ENCODE results near the gene TCF12.
"Not testable (repeated sequence)": the region's sequence is repeated elsewhere in the genome, so short reads cannot be mapped to it uniquely, and the experiment has no call there.

TCF12 gene

GRCh38 chr15:56942118-56942517, 23.7 kb downstream of the TCF12 start:
- Histone ChIP-seq H3K27me3 (ENCODE audit: control insufficient read depth, insufficient read depth, low read length, poor library complexity, severe bottlenecking) (no peaks in the 10 kb centered on the region), H3K4me3 (ENCODE audit: insufficient read depth, low read depth, low read length) (no peak overlapping the region), H3K4me1 (ENCODE audit: control insufficient read depth, insufficient read depth, low read length) (no peaks in the 10 kb centered on the region), H3K36me3 (ENCODE audit: control insufficient read depth, insufficient read depth, low read length) (peaks cover 9% of the 10 kb centered on the region), H3K27ac (ENCODE audit: insufficient read depth, low read depth, low read length, poor library complexity, severe bottlenecking) (no peak overlapping the region), H3K9me3 (ENCODE audit: control insufficient read depth, low read length) (no peaks in the 10 kb centered on the region)

- Histone ChIP-seq H3K4me1 (ENCODE audit: control insufficient read depth, insufficient read depth, low read length) (no peaks in the 10 kb centered on the region), H3K9me3 (ENCODE audit: control insufficient read depth, low read length) (no peaks in the 10 kb centered on the region), H3K4me3 (ENCODE audit: insufficient read depth, low read depth, low read length) (no peak overlapping the region), H3K36me3 (ENCODE audit: control insufficient read depth, insufficient read depth, low read length) (peaks cover 9% of the 10 kb centered on the region), H3K27ac (ENCODE audit: insufficient read depth, low read depth, low read length, poor library complexity, severe bottlenecking) (no peak overlapping the region), H3K27me3 (ENCODE audit: control insufficient read depth, insufficient read depth, low read length, poor library complexity, severe bottlenecking) (no peaks in the 10 kb centered on the region)
- WGBS, 2 experiments: no CpG with 5 or more reads among the region's 1 CpG
Observed at GRCh38 chr15:56943403-56943802, 25.0 kb downstream of the TCF12 start.

GRCh38 chr15:56944485-56944884, 26.0 kb downstream of the TCF12 start:
- Histone ChIP-seq H3K4me1 (ENCODE audit: control insufficient read depth, insufficient read depth, low read length) (no peaks in the 10 kb centered on the region), H3K9me3 (ENCODE audit: control insufficient read depth, low read length) (no peaks in the 10 kb centered on the region), H3K27ac (ENCODE audit: insufficient read depth, low read depth, low read length, poor library complexity, severe bottlenecking) (no peak overlapping the region), H3K36me3 (ENCODE audit: control insufficient read depth, insufficient read depth, low read length) (peaks cover 9% of the 10 kb centered on the region), H3K4me3 (ENCODE audit: insufficient read depth, low read depth, low read length) (no peak overlapping the region), H3K27me3 (ENCODE audit: control insufficient read depth, insufficient read depth, low read length, poor library complexity, severe bottlenecking) (no peaks in the 10 kb centered on the region)
- 100% methylated on average over 1 of the region's 1 CpG for WGBS, 2 experiments

GRCh38 chr15:56946150-56946549, 27.7 kb downstream of the TCF12 start:
- Histone ChIP-seq H3K4me3 (ENCODE audit: insufficient read depth, low read depth, low read length) (no peak overlapping the region), H3K4me1 (ENCODE audit: control insufficient read depth, insufficient read depth, low read length) (no peaks in the 10 kb centered on the region), H3K27ac (ENCODE audit: insufficient read depth, low read depth, low read length, poor library complexity, severe bottlenecking) (no peak overlapping the region), H3K9me3 (ENCODE audit: control insufficient read depth, low read length) (no peaks in the 10 kb centered on the region), H3K36me3 (ENCODE audit: control insufficient read depth, insufficient read depth, low read length) (peaks cover 9% of the 10 kb centered on the region), H3K27me3 (ENCODE audit: control insufficient read depth, insufficient read depth, low read length, poor library complexity, severe bottlenecking) (no peaks in the 10 kb centered on the region)
- WGBS, 2 experiments: 95 to 99% methylated on average over 3 of the region's 3 CpGs

GRCh38 chr15:56948000-56948763, 29.7 kb downstream of the TCF12 start:
- WGBS, 2 experiments: 97 to 98% methylated on average over 6 of the region's 6 CpGs
- Histone ChIP-seq H3K4me3 (ENCODE audit: insufficient read depth, low read depth, low read length) (no peak overlapping the region), H3K27me3 (ENCODE audit: control insufficient read depth, insufficient read depth, low read length, poor library complexity, severe bottlenecking) (no peaks in the 10 kb centered on the region), H3K4me1 (ENCODE audit: control insufficient read depth, insufficient read depth, low read length) (no peaks in the 10 kb centered on the region), H3K36me3 (ENCODE audit: control insufficient read depth, insufficient read depth, low read length) (peaks cover 9% of the 10 kb centered on the region), H3K9me3 (ENCODE audit: control insufficient read depth, low read length) (peaks cover 2% of the 10 kb centered on the region), H3K27ac (ENCODE audit: insufficient read depth, low read depth, low read length, poor library complexity, severe bottlenecking) (no peak overlapping the region)

GRCh38 chr15:56948764-56949101, 30.3 kb downstream of the TCF12 start:
- H3K9me3 ChIP-seq (ENCODE audit: control insufficient read depth, low read length): peaks cover 2% of the 10 kb centered on the region
- no peak overlapping the region for H3K27ac ChIP-seq (ENCODE audit: insufficient read depth, low read depth, low read length, poor library complexity, severe bottlenecking)
- no peaks in the 10 kb centered on the region for H3K27me3 ChIP-seq (ENCODE audit: control insufficient read depth, insufficient read depth, low read length, poor library complexity, severe bottlenecking)
- H3K4me3 ChIP-seq (ENCODE audit: insufficient read depth, low read depth, low read length): no peak overlapping the region
- H3K4me1 ChIP-seq (ENCODE audit: control insufficient read depth, insufficient read depth, low read length): no peaks in the 10 kb centered on the region
- WGBS, 2 experiments: 78 to 97% methylated on average over 1 of the region's 1 CpG
- H3K36me3 ChIP-seq (ENCODE audit: control insufficient read depth, insufficient read depth, low read length): peaks cover 9% of the 10 kb centered on the region

- H3K36me3 ChIP-seq (ENCODE audit: control insufficient read depth, insufficient read depth, low read length): peaks cover under 1% of the 10 kb centered on the region
- H3K27ac ChIP-seq (ENCODE audit: insufficient read depth, low read depth, low read length, poor library complexity, severe bottlenecking): no peak overlapping the region
- peaks cover 2% of the 10 kb centered on the region for H3K9me3 ChIP-seq (ENCODE audit: control insufficient read depth, low read length)
- H3K4me1 ChIP-seq (ENCODE audit: control insufficient read depth, insufficient read depth, low read length): no peaks in the 10 kb centered on the region
- 95 to 100% methylated on average over 5 of the region's 6 CpGs for WGBS, 2 experiments
- no peak overlapping the region for H3K4me3 ChIP-seq (ENCODE audit: insufficient read depth, low read depth, low read length)
- no peaks in the 10 kb centered on the region for H3K27me3 ChIP-seq (ENCODE audit: control insufficient read depth, insufficient read depth, low read length, poor library complexity, severe bottlenecking)
Observed at GRCh38 chr15:56950979-56951378, 32.5 kb downstream of the TCF12 start.

GRCh38 chr15:56953790-56954189, 35.3 kb downstream of the TCF12 start:
- WGBS, 2 experiments: 83% methylated on average over 1 of the region's 1 CpG; no CpG with 5 or more reads in 1 of the 2 experiments

GRCh38 chr15:56955011-56955410, 36.6 kb downstream of the TCF12 start:
- not testable (repeated sequence) for H3K9me3 ChIP-seq (ENCODE audit: control insufficient read depth, low read length); H3K27me3 ChIP-seq (ENCODE audit: control insufficient read depth, insufficient read depth, low read length, poor library complexity, severe bottlenecking)
- 93 to 96% methylated on average over 3 to 5 of the region's 5 CpGs for WGBS, 2 experiments

More at GRCh38 chr15:56953790-56954189, 35.3 kb downstream of the TCF12 start:
- H3K27me3 ChIP-seq (ENCODE audit: control insufficient read depth, insufficient read depth, low read length, poor library complexity, severe bottlenecking): no peaks in the 10 kb centered on the region
- peaks cover 8% of the 10 kb centered on the region for H3K4me1 ChIP-seq (ENCODE audit: control insufficient read depth, insufficient read depth, low read length)
- no peaks in the 10 kb centered on the region for H3K36me3 ChIP-seq (ENCODE audit: control insufficient read depth, insufficient read depth, low read length)
- no peak overlapping the region for H3K4me3 ChIP-seq (ENCODE audit: insufficient read depth, low read depth, low read length)
- no peak overlapping the region for H3K27ac ChIP-seq (ENCODE audit: insufficient read depth, low read depth, low read length, poor library complexity, severe bottlenecking)
- peaks cover 2% of the 10 kb centered on the region for H3K9me3 ChIP-seq (ENCODE audit: control insufficient read depth, low read length)

GRCh38 chr15:56956538-56956937, 38.1 kb downstream of the TCF12 start:
- no peaks in the 10 kb centered on the region for H3K9me3 ChIP-seq (ENCODE audit: control insufficient read depth, low read length)
- no peaks in the 10 kb centered on the region for H3K36me3 ChIP-seq (ENCODE audit: control insufficient read depth, insufficient read depth, low read length)
- no peak overlapping the region for H3K4me3 ChIP-seq (ENCODE audit: insufficient read depth, low read depth, low read length)
- no peak overlapping the region for H3K27ac ChIP-seq (ENCODE audit: insufficient read depth, low read depth, low read length, poor library complexity, severe bottlenecking)
- peaks cover 8% of the 10 kb centered on the region for H3K4me1 ChIP-seq (ENCODE audit: control insufficient read depth, insufficient read depth, low read length)
- no peaks in the 10 kb centered on the region for H3K27me3 ChIP-seq (ENCODE audit: control insufficient read depth, insufficient read depth, low read length, poor library complexity, severe bottlenecking)

More at GRCh38 chr15:56955011-56955410, 36.6 kb downstream of the TCF12 start:
- not testable (repeated sequence) for H3K4me1 ChIP-seq (ENCODE audit: control insufficient read depth, insufficient read depth, low read length); H3K4me3 ChIP-seq (ENCODE audit: insufficient read depth, low read depth, low read length); H3K27ac ChIP-seq (ENCODE audit: insufficient read depth, low read depth, low read length, poor library complexity, severe bottlenecking); H3K36me3 ChIP-seq (ENCODE audit: control insufficient read depth, insufficient read depth, low read length)
